ENCODE measurements around the gene NECTIN1.

NECTIN1 gene, protein sequence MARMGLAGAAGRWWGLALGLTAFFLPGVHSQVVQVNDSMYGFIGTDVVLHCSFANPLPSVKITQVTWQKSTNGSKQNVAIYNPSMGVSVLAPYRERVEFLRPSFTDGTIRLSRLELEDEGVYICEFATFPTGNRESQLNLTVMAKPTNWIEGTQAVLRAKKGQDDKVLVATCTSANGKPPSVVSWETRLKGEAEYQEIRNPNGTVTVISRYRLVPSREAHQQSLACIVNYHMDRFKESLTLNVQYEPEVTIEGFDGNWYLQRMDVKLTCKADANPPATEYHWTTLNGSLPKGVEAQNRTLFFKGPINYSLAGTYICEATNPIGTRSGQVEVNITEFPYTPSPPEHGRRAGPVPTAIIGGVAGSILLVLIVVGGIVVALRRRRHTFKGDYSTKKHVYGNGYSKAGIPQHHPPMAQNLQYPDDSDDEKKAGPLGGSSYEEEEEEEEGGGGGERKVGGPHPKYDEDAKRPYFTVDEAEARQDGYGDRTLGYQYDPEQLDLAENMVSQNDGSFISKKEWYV

DNA sequence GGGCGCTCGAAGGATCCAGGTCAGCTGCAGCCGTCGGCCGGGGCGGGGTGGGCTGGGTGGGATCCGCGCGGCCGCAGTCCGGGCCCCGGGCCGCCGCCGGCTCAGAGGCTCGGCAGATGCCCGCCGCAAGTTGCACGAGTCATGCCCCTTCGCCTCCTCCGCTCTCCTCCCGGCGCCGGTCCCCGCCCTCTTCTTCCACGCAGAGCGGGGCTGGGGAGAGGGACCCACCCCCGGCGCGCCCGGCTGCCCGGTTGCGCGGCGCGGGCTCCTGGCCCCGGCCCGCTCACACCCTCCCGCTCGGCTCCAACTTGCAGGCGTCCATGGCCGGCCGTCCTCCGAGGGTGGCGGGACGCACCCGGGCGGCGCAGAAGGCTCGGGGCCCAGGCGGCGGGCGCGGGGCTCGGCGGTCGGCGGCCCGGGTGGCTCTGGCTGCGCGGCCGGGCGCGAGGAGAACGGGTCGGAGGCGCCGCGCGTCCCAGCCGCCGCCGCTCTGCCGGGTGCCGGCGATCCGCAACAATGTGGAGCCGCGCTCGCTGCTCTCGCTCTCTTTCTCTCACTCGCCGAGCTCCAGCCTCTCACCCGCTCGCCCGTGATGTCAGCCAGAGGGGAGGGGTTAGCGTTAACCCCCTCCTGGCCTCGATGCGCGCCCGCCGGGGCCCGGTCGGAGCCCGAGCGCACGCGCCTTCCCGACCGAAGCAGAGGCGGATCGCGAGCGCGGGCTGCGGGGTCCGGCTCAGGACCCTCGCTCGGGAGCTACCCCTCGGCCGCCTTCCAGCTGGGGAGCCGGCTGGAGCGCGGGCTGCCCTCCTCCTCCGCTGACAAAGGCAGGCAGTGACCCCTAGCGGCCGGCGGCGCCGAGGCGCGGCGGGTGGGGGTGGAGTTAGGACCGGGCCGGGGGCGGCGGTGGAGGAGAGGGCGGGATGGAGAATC is at the start of gene NECTIN1:
Gene NECTIN1, minus strand, starts transcription at position 550 of the 930 bp plus-strand sequence. CDS start 647 bp downstream, outside the sequence.
- peak within 1 kb of the TSS; percentile 76 for H3K4me3 ChIP-seq (ENCODE audit: low read depth, low read length)
- DNase-seq (ENCODE audit: low read depth): peak; percentile 87
- TF ChIP-seq, protein P1, sequence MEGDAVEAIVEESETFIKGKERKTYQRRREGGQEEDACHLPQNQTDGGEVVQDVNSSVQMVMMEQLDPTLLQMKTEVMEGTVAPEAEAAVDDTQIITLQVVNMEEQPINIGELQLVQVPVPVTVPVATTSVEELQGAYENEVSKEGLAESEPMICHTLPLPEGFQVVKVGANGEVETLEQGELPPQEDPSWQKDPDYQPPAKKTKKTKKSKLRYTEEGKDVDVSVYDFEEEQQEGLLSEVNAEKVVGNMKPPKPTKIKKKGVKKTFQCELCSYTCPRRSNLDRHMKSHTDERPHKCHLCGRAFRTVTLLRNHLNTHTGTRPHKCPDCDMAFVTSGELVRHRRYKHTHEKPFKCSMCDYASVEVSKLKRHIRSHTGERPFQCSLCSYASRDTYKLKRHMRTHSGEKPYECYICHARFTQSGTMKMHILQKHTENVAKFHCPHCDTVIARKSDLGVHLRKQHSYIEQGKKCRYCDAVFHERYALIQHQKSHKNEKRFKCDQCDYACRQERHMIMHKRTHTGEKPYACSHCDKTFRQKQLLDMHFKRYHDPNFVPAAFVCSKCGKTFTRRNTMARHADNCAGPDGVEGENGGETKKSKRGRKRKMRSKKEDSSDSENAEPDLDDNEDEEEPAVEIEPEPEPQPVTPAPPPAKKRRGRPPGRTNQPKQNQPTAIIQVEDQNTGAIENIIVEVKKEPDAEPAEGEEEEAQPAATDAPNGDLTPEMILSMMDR (IDR thresholded peaks at IDR 0.05; ENCODE audit: insufficient read depth, low read depth, low read length, missing control alignments): peak; percentile 91

DNA sequence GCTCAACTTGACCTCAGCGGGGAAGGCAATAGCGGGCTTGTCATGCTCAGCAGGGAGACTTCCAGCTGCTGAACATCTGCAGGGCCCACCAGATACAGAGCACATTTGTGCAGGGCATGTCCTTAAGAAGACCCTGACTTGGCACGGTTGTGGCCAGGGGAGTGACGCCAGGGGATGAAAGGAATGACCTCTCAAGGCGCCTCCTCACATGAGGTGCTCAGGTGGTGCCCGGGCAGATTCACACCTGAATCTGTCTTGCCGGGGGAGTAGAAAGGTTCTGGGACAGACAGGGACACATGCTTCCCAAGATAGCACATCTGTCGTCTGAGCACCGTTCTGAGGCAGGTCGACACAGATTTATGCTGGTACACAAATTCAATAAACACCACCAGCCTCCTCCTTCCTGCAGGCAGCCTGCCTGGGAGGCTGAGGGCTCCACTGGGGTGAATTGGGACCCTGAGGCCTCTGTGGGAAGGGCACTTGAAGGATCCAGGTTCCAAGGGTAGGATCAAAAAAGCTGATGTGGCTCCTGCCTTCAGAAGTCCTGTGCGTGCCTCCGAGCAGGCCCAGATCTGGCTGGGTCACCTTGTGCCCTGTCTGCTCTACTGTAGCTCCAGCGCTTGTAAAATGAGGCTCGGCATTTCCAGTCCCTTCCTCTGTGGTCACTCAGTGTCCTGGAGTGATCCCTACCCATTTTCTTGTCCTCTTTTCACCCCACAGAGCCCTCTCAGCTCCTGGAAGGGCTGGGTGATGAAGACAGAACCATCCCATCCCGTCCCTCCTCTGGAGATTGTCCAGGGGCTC is 49.6 kb upstream of the NECTIN1 start:
- TF ChIP-seq, protein P1 (IDR thresholded peaks at IDR 0.05; ENCODE audit: insufficient read depth, low read depth, low read length, missing control alignments): no peak
- no peak for DNase-seq (ENCODE audit: low read depth)
- H3K4me3 ChIP-seq (ENCODE audit: low read depth, low read length): no peak overlapping the region

DNA sequence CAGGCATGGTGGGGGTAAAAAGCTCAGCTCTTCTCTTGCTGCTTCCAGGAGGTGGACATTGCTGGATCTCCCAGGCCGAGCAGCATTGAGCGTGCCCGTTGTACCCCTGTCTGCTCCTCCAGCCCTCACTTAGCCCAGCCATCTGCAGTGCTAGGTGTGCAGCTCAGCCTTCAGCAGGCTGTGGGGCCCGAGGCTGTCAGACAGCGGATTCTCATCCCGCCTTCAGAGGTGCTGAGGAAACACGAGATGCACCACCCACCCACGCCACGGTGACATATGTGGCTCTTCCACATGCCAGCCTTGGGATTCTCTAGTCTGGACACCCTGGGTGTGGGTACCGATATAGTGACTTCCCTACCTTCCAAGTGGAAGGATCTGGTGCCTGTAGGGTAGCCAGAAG is 48.9 kb upstream of the NECTIN1 start:
- TF ChIP-seq, protein P1 (IDR thresholded peaks at IDR 0.05; ENCODE audit: insufficient read depth, low read depth, low read length, missing control alignments): no peak
- H3K4me3 ChIP-seq (ENCODE audit: low read depth, low read length): no peak overlapping the region
- DNase-seq (ENCODE audit: low read depth): no peak

DNA sequence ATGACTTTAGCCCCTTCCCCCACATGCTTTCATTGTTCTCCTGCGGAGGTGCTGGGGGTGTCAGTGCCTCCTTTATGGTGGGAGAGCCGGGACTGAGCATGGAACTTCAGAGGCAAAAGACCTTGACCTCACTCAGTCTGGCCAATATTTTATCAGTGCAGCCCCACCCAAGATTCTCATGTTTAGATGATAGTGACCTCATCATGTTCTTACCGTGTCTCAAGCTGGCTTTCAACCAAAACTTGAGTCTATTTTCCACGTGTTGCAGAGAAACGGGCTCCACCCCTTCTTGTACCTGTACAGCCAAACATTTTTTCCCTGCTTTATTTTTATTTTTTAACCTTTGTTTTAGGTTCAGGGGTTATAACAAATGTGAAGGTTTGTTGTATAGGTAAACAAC is 47.7 kb upstream of the NECTIN1 start:
- DNase-seq (ENCODE audit: low read depth): no peak
- TF ChIP-seq, protein P1 (IDR thresholded peaks at IDR 0.05; ENCODE audit: insufficient read depth, low read depth, low read length, missing control alignments): no peak

DNA sequence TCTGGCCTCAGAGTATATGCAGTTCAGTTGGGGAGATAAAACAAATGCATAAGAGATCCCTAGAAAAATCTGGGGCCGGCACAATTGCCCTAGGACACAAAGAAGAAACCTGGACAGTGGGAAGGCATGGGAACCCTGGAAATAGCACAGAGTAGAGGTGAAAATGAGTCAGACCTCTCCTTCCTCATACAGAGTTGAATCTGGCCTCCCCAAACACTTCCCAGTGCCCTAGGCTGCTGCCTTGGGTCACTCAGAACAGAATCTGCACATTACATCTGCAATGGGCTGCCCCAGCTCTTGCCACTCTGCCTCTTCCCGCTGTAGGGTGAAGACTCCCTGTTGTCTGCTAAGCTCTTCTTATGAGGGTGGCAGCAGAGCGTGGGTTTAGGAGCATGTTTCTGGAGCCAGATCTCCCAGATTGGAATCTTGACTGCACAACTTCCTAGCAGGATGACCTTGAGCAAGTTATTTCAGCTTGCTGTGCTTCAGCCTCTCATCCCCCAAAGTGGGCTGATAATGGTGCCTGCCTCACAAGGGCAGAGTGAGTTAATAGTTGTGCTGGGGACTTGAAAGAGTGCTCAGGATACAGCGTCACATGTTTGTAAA is 47.1 kb upstream of the NECTIN1 start:
- no peak overlapping the region for H3K4me3 ChIP-seq (ENCODE audit: low read depth, low read length)
- TF ChIP-seq, protein P1 (IDR thresholded peaks at IDR 0.05; ENCODE audit: insufficient read depth, low read depth, low read length, missing control alignments): no peak
- no peak for DNase-seq (ENCODE audit: low read depth)

More for the DNA sequence above, 47.7 kb upstream of the NECTIN1 start:
- H3K4me3 ChIP-seq (ENCODE audit: low read depth, low read length): no peak overlapping the region

Data from GM12865 (cell line).